Activated effector memory CD4-positive, alpha-beta T cell treated with anti-CD3 and anti-CD28 coated beads, Interleukin-2, amount 50 U/mL, for 16 hours (primary cell): ENCODE measurements around the gene GFPT2.

Experiments used
- DNase-seq: peaks from one replicate; pipeline ENCODE4 v3.0.0-alpha.2; 2020

GFPT2 gene

GRCh38 chr5:180271221-180271620, 81.9 kb downstream of the GFPT2 start:
- no peak for DNase-seq

GRCh38 chr5:180259260-180259611, 93.9 kb downstream of the GFPT2 start:
- DNase-seq: no peak

DNA sequence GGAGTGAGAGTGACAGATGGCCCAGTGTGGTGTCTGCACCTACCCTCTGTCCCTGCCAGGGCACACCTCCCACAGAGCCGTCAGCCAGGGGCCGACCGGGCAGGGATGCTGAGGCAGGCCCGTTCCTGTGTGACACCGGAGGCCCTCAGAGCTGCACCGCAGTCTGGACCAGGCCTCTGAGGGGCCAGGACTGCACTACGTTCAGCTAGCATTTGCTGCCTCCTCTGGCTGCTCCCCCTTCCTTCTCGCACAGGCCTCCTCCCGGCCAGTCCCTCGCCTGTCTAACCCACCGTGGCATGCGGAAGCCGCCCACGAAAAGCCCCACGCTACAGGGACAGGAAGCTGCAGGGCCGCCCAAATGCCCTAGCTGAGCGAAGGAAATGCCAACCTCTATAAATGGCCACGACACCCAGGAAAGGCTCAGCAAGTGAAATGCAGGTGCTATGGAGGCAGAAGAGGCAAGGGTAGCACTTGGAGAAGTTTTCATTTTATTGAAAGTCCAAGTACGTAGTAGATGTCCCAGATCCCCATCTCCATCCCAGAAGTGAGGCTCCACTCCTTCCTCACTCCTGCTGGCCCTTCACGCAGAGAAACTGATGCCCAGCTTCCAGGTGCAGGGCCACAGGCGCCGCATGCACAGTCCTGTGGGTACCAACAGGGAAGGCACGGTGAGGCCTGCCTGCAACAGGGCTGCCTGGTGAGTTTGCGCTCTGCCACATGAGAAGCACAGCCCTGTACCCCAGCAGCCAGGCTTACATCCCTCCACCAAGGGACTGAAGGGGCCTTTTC, 99.9 kb downstream of the GFPT2 start:
- DNase-seq: no peak

- no peak for DNase-seq
These were observed 101.2 kb downstream of the GFPT2 start for GRCh38 chr5:180251887-180252286.

- no peak for DNase-seq
These were observed 102.0 kb downstream of the GFPT2 start for GRCh38 chr5:180251141-180251540.
